ENCODE data around the gene CARD10. TPM values are rescaled to one million over a fixed set of nuclear protein-coding genes. Genes with fewer than 3 reads are reported as not detected.

The CARD10 gene
- total and polyA plus RNA-seq, 2 of the 8 experiments (the other 6 are each of a cell fraction or from before 2014, with no cell fraction given), result 13.5 to 14.4 TPM

DNA sequence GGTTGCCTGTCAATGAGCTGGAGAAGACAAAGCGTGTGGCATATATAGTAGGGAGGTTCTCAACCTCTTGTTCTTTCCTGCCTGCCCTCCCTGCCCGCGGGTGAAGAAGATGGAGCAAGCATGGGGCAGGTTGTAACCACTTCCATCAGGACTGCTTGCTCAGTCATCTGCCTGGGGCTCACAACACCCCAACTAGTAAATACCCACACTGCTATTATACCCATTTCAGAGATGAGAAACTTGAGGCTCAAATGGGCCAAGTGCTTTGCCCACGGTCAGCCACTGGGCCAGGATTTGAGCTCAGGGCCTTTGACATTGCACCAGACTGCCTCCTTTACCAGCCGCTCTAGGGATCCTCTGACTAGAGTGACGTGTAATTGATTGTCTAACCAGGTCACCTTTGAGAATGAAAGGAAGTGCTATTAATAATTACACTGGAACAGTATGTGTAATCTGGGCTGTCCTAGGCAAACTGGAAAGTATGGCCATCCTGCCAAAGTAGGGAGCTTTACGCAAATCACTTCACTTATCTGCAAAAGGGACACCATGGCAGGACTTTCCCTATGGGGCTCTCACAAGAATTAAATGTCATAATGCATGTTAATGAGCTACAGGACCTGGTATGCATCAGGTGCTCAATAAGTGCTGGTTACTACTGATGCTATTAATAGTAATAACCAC is 38.2 kb upstream of the CARD10 start (continued):
- TF ChIP-seq, protein P1, sequence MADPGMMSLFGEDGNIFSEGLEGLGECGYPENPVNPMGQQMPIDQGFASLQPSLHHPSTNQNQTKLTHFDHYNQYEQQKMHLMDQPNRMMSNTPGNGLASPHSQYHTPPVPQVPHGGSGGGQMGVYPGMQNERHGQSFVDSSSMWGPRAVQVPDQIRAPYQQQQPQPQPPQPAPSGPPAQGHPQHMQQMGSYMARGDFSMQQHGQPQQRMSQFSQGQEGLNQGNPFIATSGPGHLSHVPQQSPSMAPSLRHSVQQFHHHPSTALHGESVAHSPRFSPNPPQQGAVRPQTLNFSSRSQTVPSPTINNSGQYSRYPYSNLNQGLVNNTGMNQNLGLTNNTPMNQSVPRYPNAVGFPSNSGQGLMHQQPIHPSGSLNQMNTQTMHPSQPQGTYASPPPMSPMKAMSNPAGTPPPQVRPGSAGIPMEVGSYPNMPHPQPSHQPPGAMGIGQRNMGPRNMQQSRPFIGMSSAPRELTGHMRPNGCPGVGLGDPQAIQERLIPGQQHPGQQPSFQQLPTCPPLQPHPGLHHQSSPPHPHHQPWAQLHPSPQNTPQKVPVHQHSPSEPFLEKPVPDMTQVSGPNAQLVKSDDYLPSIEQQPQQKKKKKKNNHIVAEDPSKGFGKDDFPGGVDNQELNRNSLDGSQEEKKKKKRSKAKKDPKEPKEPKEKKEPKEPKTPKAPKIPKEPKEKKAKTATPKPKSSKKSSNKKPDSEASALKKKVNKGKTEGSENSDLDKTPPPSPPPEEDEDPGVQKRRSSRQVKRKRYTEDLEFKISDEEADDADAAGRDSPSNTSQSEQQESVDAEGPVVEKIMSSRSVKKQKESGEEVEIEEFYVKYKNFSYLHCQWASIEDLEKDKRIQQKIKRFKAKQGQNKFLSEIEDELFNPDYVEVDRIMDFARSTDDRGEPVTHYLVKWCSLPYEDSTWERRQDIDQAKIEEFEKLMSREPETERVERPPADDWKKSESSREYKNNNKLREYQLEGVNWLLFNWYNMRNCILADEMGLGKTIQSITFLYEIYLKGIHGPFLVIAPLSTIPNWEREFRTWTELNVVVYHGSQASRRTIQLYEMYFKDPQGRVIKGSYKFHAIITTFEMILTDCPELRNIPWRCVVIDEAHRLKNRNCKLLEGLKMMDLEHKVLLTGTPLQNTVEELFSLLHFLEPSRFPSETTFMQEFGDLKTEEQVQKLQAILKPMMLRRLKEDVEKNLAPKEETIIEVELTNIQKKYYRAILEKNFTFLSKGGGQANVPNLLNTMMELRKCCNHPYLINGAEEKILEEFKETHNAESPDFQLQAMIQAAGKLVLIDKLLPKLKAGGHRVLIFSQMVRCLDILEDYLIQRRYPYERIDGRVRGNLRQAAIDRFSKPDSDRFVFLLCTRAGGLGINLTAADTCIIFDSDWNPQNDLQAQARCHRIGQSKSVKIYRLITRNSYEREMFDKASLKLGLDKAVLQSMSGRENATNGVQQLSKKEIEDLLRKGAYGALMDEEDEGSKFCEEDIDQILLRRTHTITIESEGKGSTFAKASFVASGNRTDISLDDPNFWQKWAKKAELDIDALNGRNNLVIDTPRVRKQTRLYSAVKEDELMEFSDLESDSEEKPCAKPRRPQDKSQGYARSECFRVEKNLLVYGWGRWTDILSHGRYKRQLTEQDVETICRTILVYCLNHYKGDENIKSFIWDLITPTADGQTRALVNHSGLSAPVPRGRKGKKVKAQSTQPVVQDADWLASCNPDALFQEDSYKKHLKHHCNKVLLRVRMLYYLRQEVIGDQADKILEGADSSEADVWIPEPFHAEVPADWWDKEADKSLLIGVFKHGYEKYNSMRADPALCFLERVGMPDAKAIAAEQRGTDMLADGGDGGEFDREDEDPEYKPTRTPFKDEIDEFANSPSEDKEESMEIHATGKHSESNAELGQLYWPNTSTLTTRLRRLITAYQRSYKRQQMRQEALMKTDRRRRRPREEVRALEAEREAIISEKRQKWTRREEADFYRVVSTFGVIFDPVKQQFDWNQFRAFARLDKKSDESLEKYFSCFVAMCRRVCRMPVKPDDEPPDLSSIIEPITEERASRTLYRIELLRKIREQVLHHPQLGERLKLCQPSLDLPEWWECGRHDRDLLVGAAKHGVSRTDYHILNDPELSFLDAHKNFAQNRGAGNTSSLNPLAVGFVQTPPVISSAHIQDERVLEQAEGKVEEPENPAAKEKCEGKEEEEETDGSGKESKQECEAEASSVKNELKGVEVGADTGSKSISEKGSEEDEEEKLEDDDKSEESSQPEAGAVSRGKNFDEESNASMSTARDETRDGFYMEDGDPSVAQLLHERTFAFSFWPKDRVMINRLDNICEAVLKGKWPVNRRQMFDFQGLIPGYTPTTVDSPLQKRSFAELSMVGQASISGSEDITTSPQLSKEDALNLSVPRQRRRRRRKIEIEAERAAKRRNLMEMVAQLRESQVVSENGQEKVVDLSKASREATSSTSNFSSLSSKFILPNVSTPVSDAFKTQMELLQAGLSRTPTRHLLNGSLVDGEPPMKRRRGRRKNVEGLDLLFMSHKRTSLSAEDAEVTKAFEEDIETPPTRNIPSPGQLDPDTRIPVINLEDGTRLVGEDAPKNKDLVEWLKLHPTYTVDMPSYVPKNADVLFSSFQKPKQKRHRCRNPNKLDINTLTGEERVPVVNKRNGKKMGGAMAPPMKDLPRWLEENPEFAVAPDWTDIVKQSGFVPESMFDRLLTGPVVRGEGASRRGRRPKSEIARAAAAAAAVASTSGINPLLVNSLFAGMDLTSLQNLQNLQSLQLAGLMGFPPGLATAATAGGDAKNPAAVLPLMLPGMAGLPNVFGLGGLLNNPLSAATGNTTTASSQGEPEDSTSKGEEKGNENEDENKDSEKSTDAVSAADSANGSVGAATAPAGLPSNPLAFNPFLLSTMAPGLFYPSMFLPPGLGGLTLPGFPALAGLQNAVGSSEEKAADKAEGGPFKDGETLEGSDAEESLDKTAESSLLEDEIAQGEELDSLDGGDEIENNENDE (IDR thresholded peaks at IDR 0.05; ENCODE audit: insufficient replicate concordance, low read length), result no peak
